SKM-1 (cell line): ENCODE data around the gene LYSET.
"Not testable (repeated sequence)": the region's sequence is repeated elsewhere in the genome, so short reads cannot be mapped to it uniquely, and the experiment has no call there.

Experiments
- DNase-seq: peaks from one replicate; lab custom pipeline; 2025; ENCODE audit not compliant: unreplicated experiment; lab: John Stamatoyannopoulos, UW

LYSET gene

DNA sequence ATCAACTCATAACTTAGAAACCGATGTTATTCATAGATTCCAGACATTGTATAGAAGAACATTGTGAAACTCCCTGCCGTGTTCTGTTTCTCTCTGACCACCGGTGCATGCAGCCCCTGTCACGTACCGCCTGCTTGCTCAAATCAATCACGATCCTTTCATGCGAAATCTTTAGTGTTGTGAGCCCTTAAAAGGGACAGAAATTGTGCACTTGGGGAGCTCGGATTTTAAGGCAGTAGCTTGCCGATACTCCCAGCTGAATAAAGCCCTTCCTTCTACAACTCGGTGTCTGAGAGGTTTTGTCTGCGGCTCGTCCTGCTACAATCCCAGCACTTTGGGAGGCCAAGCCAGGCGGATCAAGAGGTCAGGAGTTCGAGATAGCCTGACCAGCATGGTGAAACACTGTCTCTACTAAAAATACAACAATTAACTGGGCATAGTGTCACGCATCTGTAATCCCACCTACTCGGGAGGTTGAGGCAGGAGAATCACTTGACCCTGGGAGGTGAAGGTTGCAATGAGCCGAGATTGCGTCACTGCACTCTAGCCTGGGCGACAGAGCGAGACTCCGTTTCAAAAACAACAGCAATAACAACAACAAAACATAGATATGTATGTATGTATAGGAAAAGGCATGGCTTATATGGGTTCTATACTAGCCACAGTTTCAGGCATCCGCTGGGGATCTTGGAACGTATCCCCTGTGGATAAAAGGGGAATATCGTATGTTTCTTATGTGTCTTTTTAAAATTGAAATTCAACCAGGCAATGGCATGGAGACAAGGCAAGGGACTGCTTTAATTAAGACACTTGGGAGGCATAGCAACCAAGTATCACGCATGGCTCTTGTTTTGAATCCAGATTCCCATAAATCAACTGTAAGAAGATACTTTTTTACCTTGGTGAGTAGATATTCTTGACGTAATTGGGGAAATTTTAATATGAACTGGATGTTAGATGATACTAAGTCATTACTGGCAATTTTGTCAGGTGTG is 19.5 kb upstream of the LYSET start:
- not testable (repeated sequence) for DNase-seq

GRCh38 chr14:93168610-93169009 is 16.5 kb upstream of the LYSET start:
- not testable (repeated sequence) for DNase-seq

DNA sequence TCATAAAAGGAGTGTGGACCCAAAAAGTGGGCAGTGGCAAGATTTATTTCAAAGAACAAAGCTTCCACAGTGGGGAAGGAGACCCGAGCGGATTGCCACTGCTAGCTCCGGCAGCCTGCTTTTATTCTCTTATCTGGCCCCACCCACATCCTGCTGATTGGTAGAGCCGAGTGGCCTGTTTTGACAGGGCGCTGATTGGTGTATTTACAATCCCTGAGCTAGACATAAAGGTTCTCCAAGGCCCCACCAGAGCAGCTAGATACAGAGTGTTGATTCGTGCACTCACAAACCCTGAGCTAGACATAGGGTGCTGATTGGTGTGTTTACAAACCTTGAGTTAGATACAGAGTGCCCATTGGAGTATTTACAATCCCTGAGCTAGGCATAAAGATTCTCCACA is 15.5 kb upstream of the LYSET start:
- not testable (repeated sequence) for DNase-seq

GRCh38 chr14:93170141-93170540 is 15.0 kb upstream of the LYSET start:
- not testable (repeated sequence) for DNase-seq

- no peak for DNase-seq
Observed at GRCh38 chr14:93171376-93171775, 13.7 kb upstream of the LYSET start.

GRCh38 chr14:93173943-93174395 is 11.1 kb upstream of the LYSET start:
- DNase-seq = no peak

DNA sequence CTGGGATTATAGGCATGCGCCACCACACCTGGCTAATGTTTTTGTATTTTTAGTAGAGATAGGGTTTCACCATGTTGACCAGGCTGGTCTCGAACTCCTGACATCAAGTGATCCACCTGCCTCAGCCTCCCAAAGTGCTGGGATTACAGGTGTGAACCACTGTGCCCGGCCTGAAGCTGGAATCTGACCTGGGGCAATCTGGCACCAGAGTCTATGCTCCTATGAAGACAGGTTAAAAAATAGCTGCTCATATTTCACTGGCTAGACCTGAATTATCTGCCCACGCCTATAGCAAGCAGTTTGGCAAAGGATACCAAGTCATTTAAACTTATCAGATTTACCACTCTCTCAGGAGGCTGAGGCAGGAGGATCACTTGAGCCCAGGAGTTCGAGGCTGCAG is 10.4 kb upstream of the LYSET start:
- DNase-seq = not testable (repeated sequence)

- no peak for DNase-seq
Observed at GRCh38 chr14:93175492-93175891, 9.6 kb upstream of the LYSET start.

- no peak for DNase-seq
Observed at GRCh38 chr14:93183596-93184317, 1.4 kb upstream of the LYSET start.

GRCh38 chr14:93185349-93185720 is 218 bp downstream of the LYSET start:
- DNase-seq = no peak

DNA sequence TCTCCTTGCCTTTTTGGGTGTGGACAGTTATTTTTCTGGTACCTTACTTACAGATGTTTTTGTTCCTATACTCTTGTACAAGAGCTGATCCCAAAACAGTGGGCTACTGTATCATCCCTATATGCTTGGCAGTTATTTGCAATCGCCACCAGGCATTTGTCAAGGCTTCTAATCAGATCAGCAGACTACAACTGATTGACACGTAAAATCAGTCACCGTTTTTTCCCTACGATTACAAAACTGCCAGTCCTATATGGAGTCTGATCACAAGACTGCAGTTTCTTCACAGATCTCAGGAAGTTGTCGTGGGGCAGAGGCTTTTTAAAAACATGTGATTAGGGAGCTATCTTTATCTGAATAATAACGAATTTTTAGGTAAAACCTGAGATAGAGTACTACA is 1.3 kb downstream of the LYSET start:
- DNase-seq = no peak

DNA sequence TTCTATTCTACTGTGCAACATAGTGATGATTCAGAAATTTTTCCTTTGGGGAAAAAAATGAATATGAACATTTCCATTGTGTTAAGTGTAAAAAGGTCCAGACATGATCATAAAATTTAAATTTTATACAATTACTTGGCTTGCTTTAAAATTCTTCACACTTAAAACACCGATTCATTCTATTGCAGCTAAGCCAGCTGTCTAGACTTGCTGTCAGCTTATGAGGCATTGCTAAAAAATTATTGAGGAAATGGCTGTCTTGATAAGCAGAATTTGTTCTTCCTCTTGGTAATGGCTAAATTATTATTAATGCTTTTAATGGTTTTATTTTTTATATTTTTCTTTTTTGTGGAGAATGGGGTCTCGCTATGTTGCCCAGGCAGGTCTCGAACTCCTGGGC is 1.8 kb downstream of the LYSET start:
- no peak for DNase-seq

DNA sequence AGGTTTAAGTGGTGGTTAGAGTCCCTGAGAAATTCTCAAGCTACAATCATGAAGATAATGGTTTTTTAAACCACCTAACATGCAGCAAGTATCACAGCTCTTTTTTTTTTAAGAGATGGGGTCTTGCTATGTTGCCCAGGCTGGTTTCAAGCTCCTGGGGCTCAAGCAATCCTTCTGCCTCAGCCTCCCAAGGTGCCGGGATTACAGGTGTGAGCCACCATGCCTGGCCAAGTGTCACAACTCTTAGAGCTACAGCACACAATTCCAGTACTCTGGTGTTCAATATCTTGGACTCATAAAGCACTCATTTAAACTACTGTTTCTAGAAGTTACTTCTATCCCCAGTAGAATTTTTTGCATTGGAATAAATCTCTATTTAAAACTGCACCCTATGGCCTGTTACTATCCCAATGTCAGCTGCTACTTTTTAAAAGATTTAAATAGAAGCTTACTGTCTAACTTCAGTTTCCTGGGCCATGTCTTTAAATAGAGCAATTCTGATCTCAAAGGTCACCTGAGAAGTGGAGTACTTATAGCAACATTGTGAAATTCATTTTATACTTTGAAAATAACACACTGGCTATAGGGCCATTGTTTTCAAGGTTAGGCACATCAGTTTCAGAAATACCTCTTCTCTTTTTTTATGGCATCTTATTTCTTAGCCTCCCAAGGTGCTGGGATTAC is 10.3 kb downstream of the LYSET start:
- DNase-seq = no peak

- DNase-seq = no peak
Observed at GRCh38 chr14:93199031-93199430, 13.9 kb downstream of the LYSET start.

DNA sequence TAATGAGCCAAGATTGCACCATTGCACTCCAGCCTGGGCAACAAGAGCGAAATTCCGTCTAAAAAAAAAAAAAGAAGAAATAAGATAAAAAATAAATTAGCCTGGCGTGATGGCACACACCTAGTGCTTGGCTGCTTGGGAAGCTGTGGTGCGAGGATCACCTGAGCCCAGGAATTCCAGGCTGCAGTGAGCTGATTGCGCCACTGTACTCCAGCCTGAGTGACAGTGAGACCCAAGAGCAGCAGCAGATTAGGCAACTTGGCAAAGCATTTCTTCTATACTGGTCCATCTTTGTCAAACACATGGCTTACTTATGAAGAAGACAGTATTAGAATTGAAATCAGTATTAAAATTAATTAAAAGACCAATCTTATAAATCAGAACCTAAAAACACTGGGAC is 15.4 kb downstream of the LYSET start:
- no peak for DNase-seq

DNA sequence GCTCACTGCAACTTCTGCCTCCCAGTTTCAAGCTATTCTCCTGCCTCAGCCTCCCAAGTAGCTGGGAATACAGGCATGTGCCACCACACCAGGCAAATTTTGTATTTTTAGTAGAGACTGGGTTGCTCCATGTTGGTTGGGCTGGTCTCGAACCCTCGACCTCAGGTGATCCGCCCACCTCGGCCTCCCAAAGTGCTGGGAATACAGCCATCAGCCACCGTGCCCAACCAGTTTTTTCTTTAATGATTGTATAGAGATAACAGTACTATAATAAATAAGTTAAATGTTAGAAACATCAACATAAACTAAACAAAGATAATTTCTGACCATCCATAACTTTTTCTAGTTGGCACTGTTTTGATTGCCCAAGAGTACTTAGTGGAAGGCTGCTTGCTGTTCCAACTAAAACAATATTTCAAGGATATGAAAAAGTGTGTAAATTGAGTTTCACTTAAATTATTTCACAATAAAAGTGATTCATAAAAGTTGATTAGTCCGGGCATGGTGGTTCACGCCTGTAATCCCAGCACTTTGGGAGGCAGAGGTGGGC is 16.1 kb downstream of the LYSET start:
- DNase-seq = no peak

- peak; percentile 55 for DNase-seq
Observed at GRCh38 chr14:93206793-93207467, 21.8 kb downstream of the LYSET start, which contains the start of the genes GON7 and UBR7. GON7 (minus strand) TSS chr14:93207065; CDS start chr14:93207037, 28 bp downstream. UBR7 (plus strand) TSS chr14:93207256; CDS start chr14:93207292, 36 bp downstream.

DNA sequence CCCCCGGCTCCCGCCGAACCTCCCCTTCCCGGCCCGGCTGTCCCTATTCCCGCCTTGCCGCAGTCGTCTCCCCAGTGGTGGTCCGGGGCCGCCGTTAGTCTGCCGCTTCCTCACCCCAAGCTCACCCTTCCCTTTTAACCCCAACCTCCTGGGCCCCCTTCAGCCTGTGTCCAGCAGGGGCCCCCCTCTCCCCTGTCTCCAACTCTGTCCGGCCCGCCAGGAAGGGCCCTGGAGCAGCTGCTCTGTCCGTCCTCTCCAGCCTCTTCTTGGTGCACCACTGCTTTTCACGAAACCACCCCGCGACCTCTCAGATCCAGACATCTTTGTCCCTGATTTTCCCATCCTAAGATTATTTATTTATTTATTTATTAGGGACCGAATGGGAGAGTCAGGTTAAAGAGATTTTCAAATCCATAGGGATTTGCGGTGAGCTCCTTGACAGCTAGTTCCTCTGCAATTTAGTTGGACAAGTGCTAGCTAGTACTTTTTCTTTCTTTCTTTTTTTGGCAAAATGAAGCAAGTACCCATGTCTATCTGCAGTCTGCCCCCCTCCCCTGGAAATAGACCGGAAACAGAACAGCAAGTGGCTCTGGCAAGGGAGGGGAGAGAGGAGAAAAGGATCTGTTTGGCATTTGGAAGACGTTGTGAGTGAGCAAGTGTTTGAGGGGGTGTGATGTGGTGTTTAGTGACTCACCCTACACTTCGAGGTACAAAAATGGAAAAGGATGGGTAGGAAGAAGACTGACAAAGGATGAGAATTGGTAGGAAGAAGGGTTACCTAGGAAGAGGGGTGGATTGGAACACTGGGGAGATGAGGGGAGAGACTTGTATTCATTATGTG is 22.6 kb downstream of the LYSET start:
- no peak for DNase-seq

GRCh38 chr14:93212432-93212831 is 27.3 kb downstream of the LYSET start:
- DNase-seq = no peak
